Glutamatergic neuron (in vitro differentiated cells): Measurements from ENCODE around the gene LDLRAD4. TPM values are rescaled to one million over a fixed set of nuclear protein-coding genes. Genes with fewer than 3 reads are reported as not detected.

Source experiments
- DNase-seq: peaks from one replicate; pipeline ENCODE4 v3.0.0; 2022
- H3K27ac Mint-ChIP-seq: one replicate; pipeline ENCODE4 v1.8.0; 2020; ENCODE audit warnings: mild to moderate bottlenecking, mixed read lengths, inconsistent platforms; ENCODE audit not compliant: unreplicated experiment
- H3K27me3 Mint-ChIP-seq: one replicate; pipeline ENCODE4 v1.8.0; 2020; ENCODE audit warnings: mild to moderate bottlenecking, moderate library complexity, mixed read lengths, inconsistent platforms; ENCODE audit not compliant: unreplicated experiment
- H3K36me3 Mint-ChIP-seq: one replicate; pipeline ENCODE4 v1.8.0; 2020; ENCODE audit warnings: mild to moderate bottlenecking, mixed read lengths, inconsistent platforms; ENCODE audit not compliant: unreplicated experiment
- H3K4me1 Mint-ChIP-seq: one replicate; pipeline ENCODE4 v1.8.0; 2020; ENCODE audit warnings: mild to moderate bottlenecking, low read depth, mixed read lengths, inconsistent platforms; ENCODE audit not compliant: unreplicated experiment
- H3K4me3 Mint-ChIP-seq: one replicate; pipeline ENCODE4 v1.8.0; 2020; ENCODE audit warnings: mild to moderate bottlenecking, mixed read lengths, inconsistent platforms; ENCODE audit not compliant: unreplicated experiment
- H3K9me3 Mint-ChIP-seq: one replicate; pipeline ENCODE4 v1.8.0; 2020; ENCODE audit warnings: mild to moderate bottlenecking, moderate library complexity, mixed read lengths, inconsistent platforms; ENCODE audit not compliant: unreplicated experiment
- total RNA-seq: library from RNA; stranded (reverse); fragmentation: NEBNext Ultra II Directional; extraction: Animal tissue kit (Norgen Biotek cat#: 25700); gene quantifications from one replicate; pipeline ENCODE4 v1.2.1, GENCODE V29; 2021; ENCODE audit not compliant: unreplicated experiment
- TF ChIP-seq, protein P1 (sequence below): fragments of 200-600 bp; sonication (generic); IDR thresholded peaks from one replicate; pipeline ENCODE4 v1.5.0; 2021; ENCODE audit not compliant: partially characterized antibody, unreplicated experiment

Gene LDLRAD4
- total RNA-seq, 1 donor from 2014 or later, result 0.29 TPM

- Mint-ChIP-seq H3K27me3 (peaks cover 6% of the 10 kb centered on the region), H3K4me1 (no peaks in the 10 kb centered on the region), H3K36me3 (peaks cover 4% of the 10 kb centered on the region), H3K4me3 (no peak overlapping the region), H3K27ac (no peak overlapping the region), H3K9me3 (no peaks in the 10 kb centered on the region)
- no peak for DNase-seq
- TF ChIP-seq, protein P1, sequence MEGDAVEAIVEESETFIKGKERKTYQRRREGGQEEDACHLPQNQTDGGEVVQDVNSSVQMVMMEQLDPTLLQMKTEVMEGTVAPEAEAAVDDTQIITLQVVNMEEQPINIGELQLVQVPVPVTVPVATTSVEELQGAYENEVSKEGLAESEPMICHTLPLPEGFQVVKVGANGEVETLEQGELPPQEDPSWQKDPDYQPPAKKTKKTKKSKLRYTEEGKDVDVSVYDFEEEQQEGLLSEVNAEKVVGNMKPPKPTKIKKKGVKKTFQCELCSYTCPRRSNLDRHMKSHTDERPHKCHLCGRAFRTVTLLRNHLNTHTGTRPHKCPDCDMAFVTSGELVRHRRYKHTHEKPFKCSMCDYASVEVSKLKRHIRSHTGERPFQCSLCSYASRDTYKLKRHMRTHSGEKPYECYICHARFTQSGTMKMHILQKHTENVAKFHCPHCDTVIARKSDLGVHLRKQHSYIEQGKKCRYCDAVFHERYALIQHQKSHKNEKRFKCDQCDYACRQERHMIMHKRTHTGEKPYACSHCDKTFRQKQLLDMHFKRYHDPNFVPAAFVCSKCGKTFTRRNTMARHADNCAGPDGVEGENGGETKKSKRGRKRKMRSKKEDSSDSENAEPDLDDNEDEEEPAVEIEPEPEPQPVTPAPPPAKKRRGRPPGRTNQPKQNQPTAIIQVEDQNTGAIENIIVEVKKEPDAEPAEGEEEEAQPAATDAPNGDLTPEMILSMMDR, result no peak
Measured at GRCh38 chr18:13457327-13457726, 238.8 kb downstream of the LDLRAD4 start.

DNA sequence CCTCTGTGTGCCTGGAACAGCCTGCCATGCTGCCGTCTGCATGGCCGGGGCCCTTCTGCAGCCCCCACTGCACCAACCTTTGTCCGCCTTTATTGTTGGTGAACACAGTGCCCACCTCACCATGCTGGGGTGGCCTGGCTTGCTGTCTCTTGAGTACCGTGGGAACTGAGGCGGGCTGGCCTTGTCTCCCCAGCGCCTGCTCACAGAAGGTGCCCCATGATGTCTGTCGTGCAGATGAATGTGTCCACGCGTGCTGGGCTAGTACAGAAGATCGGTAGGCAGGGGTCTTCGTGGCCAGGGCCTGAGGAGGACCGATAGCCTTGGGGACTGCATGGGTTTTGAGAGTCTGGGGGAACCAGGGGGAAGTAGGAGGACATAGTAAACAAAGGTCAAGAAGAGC, 242.4 kb downstream of the LDLRAD4 start:
- no peak overlapping the region for H3K27ac Mint-ChIP-seq

GRCh38 chr18:13461469-13461868, 242.9 kb downstream of the LDLRAD4 start:
- no peak overlapping the region for H3K4me3 Mint-ChIP-seq

More for the DNA sequence above, 242.4 kb downstream of the LDLRAD4 start:
- Mint-ChIP-seq H3K36me3 (peaks cover 4% of the 10 kb centered on the region), H3K27me3 (peaks cover 4% of the 10 kb centered on the region), H3K9me3 (peaks cover 3% of the 10 kb centered on the region), H3K4me3 (no peak overlapping the region), H3K4me1 (no peaks in the 10 kb centered on the region)
- TF ChIP-seq, protein P1, result no peak
- no peak for DNase-seq

GRCh38 chr18:13461936-13462335, 243.4 kb downstream of the LDLRAD4 start:
- Mint-ChIP-seq H3K27ac (no peak overlapping the region), H3K36me3 (peaks cover 4% of the 10 kb centered on the region), H3K27me3 (peaks cover 2% of the 10 kb centered on the region), H3K9me3 (peaks cover 3% of the 10 kb centered on the region), H3K4me3 (no peak overlapping the region), H3K4me1 (no peaks in the 10 kb centered on the region)
- no peak for DNase-seq
- TF ChIP-seq, protein P1, result no peak

More at GRCh38 chr18:13461469-13461868, 242.9 kb downstream of the LDLRAD4 start:
- H3K27me3 Mint-ChIP-seq, result peaks cover 4% of the 10 kb centered on the region
- H3K27ac Mint-ChIP-seq, result no peak overlapping the region
- TF ChIP-seq, protein P1, result no peak
- no peak for DNase-seq
- peaks cover 4% of the 10 kb centered on the region for H3K36me3 Mint-ChIP-seq
- H3K9me3 Mint-ChIP-seq, result peaks cover 3% of the 10 kb centered on the region
- H3K4me1 Mint-ChIP-seq, result no peaks in the 10 kb centered on the region

GRCh38 chr18:13462686-13463085, 244.1 kb downstream of the LDLRAD4 start:
- H3K4me1 Mint-ChIP-seq, result no peaks in the 10 kb centered on the region
- no peak overlapping the region for H3K4me3 Mint-ChIP-seq
- H3K27ac Mint-ChIP-seq, result no peak overlapping the region
- H3K27me3 Mint-ChIP-seq, result no peaks in the 10 kb centered on the region
- no peak for DNase-seq
- H3K9me3 Mint-ChIP-seq, result peaks cover 3% of the 10 kb centered on the region
- H3K36me3 Mint-ChIP-seq, result peaks cover 4% of the 10 kb centered on the region
- TF ChIP-seq, protein P1, result no peak
